ENCODE data around the gene SCFD1.
A peak's percentile ranks its signal among the peaks of the same experiment; 100 is the strongest.

SCFD1 gene

DNA sequence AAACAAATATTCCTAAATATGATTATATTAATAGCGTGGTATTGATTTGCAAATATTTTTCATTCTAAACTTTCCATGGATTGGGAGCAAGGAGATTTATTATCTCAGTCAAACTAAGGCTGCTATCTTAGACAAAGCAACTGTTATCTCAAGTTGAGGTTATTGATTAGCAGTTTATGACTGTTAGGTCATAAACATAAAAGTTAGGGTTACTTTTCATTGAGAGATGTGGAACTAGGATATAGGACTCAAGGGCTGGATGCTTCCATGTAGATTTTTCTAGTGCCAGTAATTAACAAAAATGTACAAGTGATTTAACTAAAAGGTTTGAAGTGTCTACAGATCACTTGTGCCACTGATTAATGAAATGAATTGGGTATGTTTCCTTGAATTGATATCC, 19.1 kb downstream of the SCFD1 start:
- no peak for TF ChIP-seq GATA2 (IDR thresholded peaks at IDR 0.05; ENCODE audit: low read depth, low read length)
- no peak for TF ChIP-seq GATA3 (IDR thresholded peaks at IDR 0.05; ENCODE audit: low read depth, low read length)

DNA sequence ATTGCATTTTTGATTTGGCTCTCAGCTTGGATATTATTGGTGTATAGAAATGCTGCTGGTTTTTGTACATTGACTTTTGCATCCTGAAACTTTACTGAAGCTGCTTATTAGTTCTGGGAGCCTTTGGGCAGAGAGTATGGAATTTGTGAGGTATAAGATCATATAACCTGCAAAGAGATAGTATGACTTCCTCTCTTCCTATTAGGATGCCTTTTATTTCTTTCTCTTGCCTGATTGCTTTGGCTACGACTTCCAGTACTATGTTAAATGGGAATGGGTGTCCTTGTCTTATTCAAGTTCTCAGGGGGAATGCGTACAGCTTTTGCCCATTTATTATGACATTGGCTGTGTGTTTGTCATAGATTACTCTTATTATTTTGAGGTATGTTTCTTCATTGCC, 23.5 kb downstream of the SCFD1 start:
- no peak for TF ChIP-seq GATA2 (IDR thresholded peaks at IDR 0.05; ENCODE audit: low read depth, low read length)
- TF ChIP-seq GATA3 (IDR thresholded peaks at IDR 0.05; ENCODE audit: low read depth, low read length): no peak

DNA sequence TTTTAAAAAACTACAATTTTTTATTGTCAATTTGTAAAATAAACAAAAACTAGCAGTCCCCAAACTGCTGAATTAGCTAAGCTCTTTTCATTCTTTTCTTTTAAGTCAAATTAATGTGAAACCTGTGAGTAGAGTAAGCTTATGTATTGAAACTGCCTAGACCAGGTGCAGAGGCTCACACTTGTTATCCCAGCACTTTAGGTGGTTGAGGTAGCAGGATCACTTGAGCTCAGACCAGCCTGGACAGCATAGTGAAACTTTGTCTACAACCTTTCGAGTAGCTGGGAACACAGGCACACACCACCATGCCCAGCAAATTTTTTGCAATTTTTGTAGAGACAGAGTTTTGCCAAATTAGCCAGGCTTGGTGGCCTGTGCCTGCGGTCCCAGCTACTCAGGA, 26.4 kb downstream of the SCFD1 start:
- no peak for TF ChIP-seq GATA2 (IDR thresholded peaks at IDR 0.05; ENCODE audit: low read depth, low read length)
- no peak for TF ChIP-seq GATA3 (IDR thresholded peaks at IDR 0.05; ENCODE audit: low read depth, low read length)

DNA sequence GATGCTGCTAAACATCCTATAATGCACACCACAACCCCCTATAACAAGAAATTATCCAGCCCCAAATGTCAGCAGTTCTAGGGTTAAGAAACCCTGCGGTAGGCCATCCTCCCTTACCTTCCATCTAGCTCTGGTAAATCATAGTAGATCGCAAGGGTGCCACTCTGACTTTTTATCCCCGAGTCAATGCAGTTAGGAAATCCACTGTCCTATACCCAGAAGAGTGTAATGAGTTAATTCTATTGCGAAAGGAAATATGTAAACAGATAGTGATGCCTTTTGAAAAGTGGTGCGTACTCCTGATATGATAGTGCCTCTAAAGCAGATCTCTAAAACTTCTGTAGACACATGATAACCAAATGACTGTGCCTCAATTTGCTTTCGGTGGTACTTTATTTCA, 29.8 kb downstream of the SCFD1 start:
- TF ChIP-seq GATA2 (IDR thresholded peaks at IDR 0.05; ENCODE audit: low read depth, low read length): no peak
- no peak for TF ChIP-seq GATA3 (IDR thresholded peaks at IDR 0.05; ENCODE audit: low read depth, low read length)

DNA sequence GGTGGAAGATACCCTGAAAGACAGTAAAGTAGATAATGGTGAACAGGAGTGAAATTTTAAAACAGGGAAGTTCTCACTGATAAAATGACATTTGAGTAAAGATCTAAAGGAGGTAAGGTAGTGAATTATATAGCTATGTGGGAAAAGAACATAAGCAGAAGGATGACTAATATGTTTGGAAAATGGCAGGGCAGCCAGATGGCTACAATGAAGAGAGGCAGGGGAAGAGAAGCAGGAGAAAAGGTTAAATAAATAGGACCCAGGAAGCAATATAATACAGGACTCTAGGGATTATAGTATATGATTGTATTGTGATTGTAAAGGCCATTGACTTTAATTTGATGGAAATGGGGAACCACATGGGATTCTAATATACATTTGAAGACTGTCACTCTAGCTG, 33.0 kb downstream of the SCFD1 start:
- TF ChIP-seq GATA3 (IDR thresholded peaks at IDR 0.05; ENCODE audit: low read depth, low read length): no peak
- TF ChIP-seq GATA2 (IDR thresholded peaks at IDR 0.05; ENCODE audit: low read depth, low read length): no peak

- no peak for TF ChIP-seq GATA2 (IDR thresholded peaks at IDR 0.05; ENCODE audit: low read depth, low read length)
- TF ChIP-seq GATA3 (IDR thresholded peaks at IDR 0.05; ENCODE audit: low read depth, low read length): no peak
Measured at GRCh38 chr14:30655658-30656057, 33.5 kb downstream of the SCFD1 start.

- TF ChIP-seq GATA3 (IDR thresholded peaks at IDR 0.05; ENCODE audit: low read depth, low read length) (no peak), GATA2 (IDR thresholded peaks at IDR 0.05; ENCODE audit: low read depth, low read length) (peak; percentile 28; the same call in 1 of the 2 replicates)
Measured at GRCh38 chr14:30656190-30656632, 34.1 kb downstream of the SCFD1 start.

DNA sequence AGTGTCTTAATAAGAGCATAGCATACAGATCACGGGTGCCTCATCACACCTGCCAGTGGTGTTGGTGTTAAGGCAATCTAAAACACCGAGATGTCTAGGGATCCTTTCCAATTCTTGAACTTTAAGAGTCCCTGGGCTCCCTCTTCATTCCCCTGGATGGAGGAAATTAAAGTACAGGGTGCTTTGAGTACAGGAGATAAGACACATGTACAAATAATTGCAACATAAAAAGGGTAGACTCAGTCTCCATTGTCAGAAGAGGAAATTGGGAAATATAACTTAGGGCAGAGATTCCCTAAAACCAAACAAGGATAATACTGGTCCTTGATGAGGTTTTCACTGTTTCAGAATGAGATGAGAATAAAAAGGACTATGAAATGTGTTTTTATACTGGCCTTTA, 34.9 kb downstream of the SCFD1 start:
- no peak for TF ChIP-seq GATA3 (IDR thresholded peaks at IDR 0.05; ENCODE audit: low read depth, low read length)
- TF ChIP-seq GATA2 (IDR thresholded peaks at IDR 0.05; ENCODE audit: low read depth, low read length): no peak

GRCh38 chr14:30657606-30658163, 35.6 kb downstream of the SCFD1 start:
- TF ChIP-seq GATA3 (IDR thresholded peaks at IDR 0.05; ENCODE audit: low read depth, low read length) (no peak), GATA2 (IDR thresholded peaks at IDR 0.05; ENCODE audit: low read depth, low read length) (no peak)

GRCh38 chr14:30658645-30659044, 36.5 kb downstream of the SCFD1 start:
- no peak for TF ChIP-seq GATA3 (IDR thresholded peaks at IDR 0.05; ENCODE audit: low read depth, low read length)
- TF ChIP-seq GATA2 (IDR thresholded peaks at IDR 0.05; ENCODE audit: low read depth, low read length): no peak

GRCh38 chr14:30669594-30669993, 47.5 kb downstream of the SCFD1 start:
- TF ChIP-seq GATA3 (IDR thresholded peaks at IDR 0.05; ENCODE audit: low read depth, low read length) (no peak), GATA2 (IDR thresholded peaks at IDR 0.05; ENCODE audit: low read depth, low read length) (no peak)

GRCh38 chr14:30673071-30673470, 51.0 kb downstream of the SCFD1 start:
- TF ChIP-seq GATA3 (IDR thresholded peaks at IDR 0.05; ENCODE audit: low read depth, low read length) (no peak), GATA2 (IDR thresholded peaks at IDR 0.05; ENCODE audit: low read depth, low read length) (no peak)

- TF ChIP-seq GATA3 (IDR thresholded peaks at IDR 0.05; ENCODE audit: low read depth, low read length) (no peak), GATA2 (IDR thresholded peaks at IDR 0.05; ENCODE audit: low read depth, low read length) (no peak)
Measured at GRCh38 chr14:30678926-30679431, 56.9 kb downstream of the SCFD1 start.

GRCh38 chr14:30680036-30680435, 57.9 kb downstream of the SCFD1 start:
- TF ChIP-seq GATA2 (IDR thresholded peaks at IDR 0.05; ENCODE audit: low read depth, low read length) (no peak), GATA3 (IDR thresholded peaks at IDR 0.05; ENCODE audit: low read depth, low read length) (no peak)

DNA sequence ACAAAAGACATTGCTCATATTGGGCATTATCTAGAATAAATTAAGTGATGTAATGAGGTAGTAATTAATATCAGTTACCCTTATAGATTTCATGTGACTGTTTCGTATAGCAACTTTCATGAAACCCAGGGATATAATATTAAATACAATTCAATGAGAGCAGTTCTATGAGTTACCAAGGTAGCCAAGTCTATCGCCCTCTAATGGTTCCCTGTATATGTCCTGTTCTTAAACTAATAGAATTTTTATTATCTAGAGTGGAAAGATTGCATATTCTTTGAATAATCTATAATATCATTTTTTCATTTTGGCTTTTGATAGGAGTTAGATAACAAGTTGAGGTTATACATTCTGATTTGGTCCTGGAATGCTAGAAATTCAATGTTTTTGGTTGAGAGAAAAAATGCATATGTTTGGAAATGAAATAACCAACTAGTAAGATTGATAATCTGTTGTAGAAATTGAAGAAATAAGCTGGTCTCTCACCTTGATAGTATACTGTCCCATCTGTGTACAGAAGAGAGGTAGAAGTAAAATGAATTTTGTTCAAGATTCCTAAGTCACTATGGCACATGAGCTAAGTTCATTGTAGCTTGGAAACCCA, 59.7 kb downstream of the SCFD1 start:
- TF ChIP-seq GATA3 (IDR thresholded peaks at IDR 0.05; ENCODE audit: low read depth, low read length): no peak

All from SH-SY5Y (cell line).